ENCODE data around the gene NOL4L.

NOL4L gene

GRCh38 chr20:32512047-32512385 is 73.1 kb downstream of the NOL4L start:
- Histone ChIP-seq H3K4me3 (no peak overlapping the region), H3K27ac (no peak overlapping the region)
- no peak for TF ChIP-seq CTCF (IDR thresholded peaks at IDR 0.05)
- no peak for DNase-seq (ENCODE audit: low spot score)

GRCh38 chr20:32511358-32512046 is 73.6 kb downstream of the NOL4L start:
- Histone ChIP-seq H3K27ac (no peak overlapping the region), H3K4me3 (no peak overlapping the region)
- DNase-seq (ENCODE audit: low spot score): no peak
- TF ChIP-seq CTCF (IDR thresholded peaks at IDR 0.05): no peak

- no peak overlapping the region for H3K27ac ChIP-seq
- no peak overlapping the region for H3K4me3 ChIP-seq
- TF ChIP-seq CTCF (IDR thresholded peaks at IDR 0.05): no peak
- DNase-seq (ENCODE audit: low spot score): no peak
Measured at GRCh38 chr20:32510601-32511357, 74.4 kb downstream of the NOL4L start.

GRCh38 chr20:32510120-32510600 is 75.0 kb downstream of the NOL4L start:
- TF ChIP-seq CTCF (IDR thresholded peaks at IDR 0.05): no peak
- DNase-seq (ENCODE audit: low spot score): no peak
- Histone ChIP-seq H3K4me3 (no peak overlapping the region), H3K27ac (no peak overlapping the region)

- Histone ChIP-seq H3K27ac (no peak overlapping the region), H3K4me3 (no peak overlapping the region)
- TF ChIP-seq CTCF (IDR thresholded peaks at IDR 0.05): no peak
- no peak for DNase-seq (ENCODE audit: low spot score)
Measured at GRCh38 chr20:32509639-32510066, 75.5 kb downstream of the NOL4L start.

GRCh38 chr20:32508775-32509119 is 76.4 kb downstream of the NOL4L start:
- no peak overlapping the region for H3K27ac ChIP-seq
- no peak overlapping the region for H3K4me3 ChIP-seq
- TF ChIP-seq CTCF (IDR thresholded peaks at IDR 0.05): no peak
- no peak for DNase-seq (ENCODE audit: low spot score)

Data from coronary artery (tissue), 2 donors.